NB4 (cell line): Measurements from ENCODE around the gene IFT80.

ENCODE experiments used
- DNase-seq: peaks from one replicate; pipeline ENCODE4 v3.0.0; 2010; ENCODE audit warnings: low read depth
- H3K4me3 ChIP-seq: one replicate; pipeline ENCODE4 v1.5.1; 2011; ENCODE audit warnings: mild to moderate bottlenecking, low read depth, low read length, moderate library complexity
- CTCF ChIP-seq: IDR thresholded peaks from one replicate; pipeline ENCODE4 v1.5.1; 2012; ENCODE audit warnings: low read depth, low read length
- MAX ChIP-seq: IDR thresholded peaks from 2 replicates; pipeline ENCODE4 v1.6.1; 2011; ENCODE audit warnings: low read depth, low read length
- MYC ChIP-seq: IDR thresholded peaks from 2 replicates; pipeline ENCODE4 v1.6.1; 2011; ENCODE audit warnings: low read depth, low read length
- POLR2A ChIP-seq: IDR thresholded peaks from 2 replicates; pipeline ENCODE4 v1.6.1; 2011; ENCODE audit warnings: mild to moderate bottlenecking; ENCODE audit not compliant: insufficient read length; ENCODE audit errors: extremely low read depth

The IFT80 gene

GRCh38 chr3:160440687-160441086, 41.7 kb upstream of the IFT80 start:
- H3K4me3 ChIP-seq: no peak overlapping the region
- DNase-seq: no peak
- TF ChIP-seq POLR2A (no peak), CTCF (no peak), MAX (no peak), MYC (no peak)

GRCh38 chr3:160437083-160437455, 38.0 kb upstream of the IFT80 start:
- peak; percentile 8 for DNase-seq
- TF ChIP-seq MAX (no peak), POLR2A (no peak), MYC (no peak), CTCF (no peak)
- no peak overlapping the region for H3K4me3 ChIP-seq

- H3K4me3 ChIP-seq: no peak overlapping the region
- no peak for DNase-seq
- TF ChIP-seq MYC: no peak
- TF ChIP-seq CTCF: no peak
- TF ChIP-seq MAX: no peak
- no peak for TF ChIP-seq POLR2A
Measured at GRCh38 chr3:160435747-160436146, 36.7 kb upstream of the IFT80 start.

- H3K4me3 ChIP-seq: no peak overlapping the region
- DNase-seq: no peak
- TF ChIP-seq CTCF (no peak), MYC (no peak)
Measured at GRCh38 chr3:160435095-160435494, 36.1 kb upstream of the IFT80 start.

- no peak for DNase-seq
- TF ChIP-seq POLR2A: no peak
- no peak for TF ChIP-seq MAX
- TF ChIP-seq MYC: no peak
- no peak for TF ChIP-seq CTCF
- H3K4me3 ChIP-seq: no peak overlapping the region
Measured at GRCh38 chr3:160434071-160434470, 35.0 kb upstream of the IFT80 start.

- H3K4me3 ChIP-seq: no peak overlapping the region
- TF ChIP-seq CTCF: no peak
- TF ChIP-seq POLR2A: no peak
- TF ChIP-seq MAX: no peak
- TF ChIP-seq MYC: no peak
- no peak for DNase-seq
Measured at GRCh38 chr3:160427832-160428424, 28.9 kb upstream of the IFT80 start.
